GM12874 (cell line): ENCODE measurements around the gene AKR7A3.

Experiments used
- CTCF ChIP-seq: IDR thresholded peaks from 2 replicates; pipeline ENCODE4 v1.5.1; 2011; ENCODE audit warnings: low read depth, mild to moderate bottlenecking, control low read depth, low read length, moderate library complexity; ENCODE audit not compliant: insufficient read depth

AKR7A3 gene

GRCh38 chr1:19258353-19258752 lies 30.2 kb downstream of the AKR7A3 start:
- TF ChIP-seq CTCF = no peak

- TF ChIP-seq CTCF = no peak
These were observed 31.2 kb downstream of the AKR7A3 start for GRCh38 chr1:19257178-19257914.

GRCh38 chr1:19255288-19255687 lies 33.3 kb downstream of the AKR7A3 start:
- TF ChIP-seq CTCF = no peak

- no peak for TF ChIP-seq CTCF
These were observed 34.2 kb downstream of the AKR7A3 start for GRCh38 chr1:19254416-19254815.

- no peak for TF ChIP-seq CTCF
These were observed 37.0 kb downstream of the AKR7A3 start, which contains the start of the genes EMC1 and MRTO4 for GRCh38 chr1:19251305-19252196. EMC1 (minus strand) TSS chr1:19251524; CDS start chr1:19251509, 15 bp downstream. MRTO4 (plus strand) TSS chr1:19251805; CDS start chr1:19251836, 31 bp downstream.

GRCh38 chr1:19250629-19251304 lies 37.8 kb downstream of the AKR7A3 start:
- TF ChIP-seq CTCF = no peak
